Ovary (tissue), 9 donors: Measurements from ENCODE around the gene LMX1B. TPM values are rescaled to one million over a fixed set of nuclear protein-coding genes. Genes with fewer than 3 reads are reported as not detected.

ENCODE experiments used
- DNase-seq, 5 donors: peaks; one replicate each; pipeline ENCODE4 v3.0.0-alpha.2; 2019 to 2020
- H3K27ac ChIP-seq, 2 donors: fragments of 200-600 bp; one replicate each; pipeline versions ENCODE4 v1.5.1 to v1.8.0; 2019 to 2022
- H3K27me3 ChIP-seq: fragments of 200-600 bp; one replicate; pipeline ENCODE4 v1.8.0; 2022
- H3K36me3 ChIP-seq: fragments of 200-600 bp; sonication (generic); one replicate; pipeline ENCODE4 v1.5.1; 2019
- H3K4me1 ChIP-seq: one replicate; pipeline ENCODE4 v1.8.1; 2013; ENCODE audit warnings: mild to moderate bottlenecking, moderate library complexity; ENCODE audit not compliant: insufficient read depth
- H3K4me3 ChIP-seq: fragments of 200-600 bp; sonication (generic); one replicate; pipeline ENCODE4 v1.5.1; 2017
- H3K9me3 ChIP-seq, 2 donors: fragments of 200-600 bp in 1 of 2; sonication (generic) in 1 of 2; one replicate each; pipeline versions ENCODE4 v1.5.1 to v1.8.1; 2013 to 2019; ENCODE audit warnings: mild to moderate bottlenecking in 1 of 2, moderate library complexity in 1 of 2
- EP300 ChIP-seq: sonication (generic); formaldehyde crosslinking; IDR thresholded peaks from one replicate; pipeline ENCODE4 v1.6.1; 2017; ENCODE audit warnings: antibody characterized with exemption
- POLR2A ChIP-seq: fragments of 450-650 bp; IDR thresholded peaks from one replicate; pipeline ENCODE4 v1.6.1; 2017; ENCODE audit warnings: antibody characterized with exemption, mild to moderate bottlenecking, moderate library complexity
- WGBS, 3 donors: extraction: QIAGEN DNeasy Blood & Tissue Kit in 1 of 3; methylation state at CpG; one replicate each; pipeline versions ENCODE4 v1.1.5 to v1.1.7; 2013 to 2017; 5-methylcytosine and 5-hydroxymethylcytosine counted together
- intact Hi-C, 4 donors: fragments of 100-400 bp; cut with DNase I; formaldehyde crosslinking; loops; one replicate each; pipeline versions ENCODE4 v1.11.0 to v1.15.1; 2022 to 2023
- polyA plus RNA-seq, 2 donors: library from polyadenylated mRNA; stranded (reverse); fragments of 200-250 nt in 1 of 2; fragments of 350-450 nt in 1 of 2; fragmentation: Illumina TruSeq in 1 of 2; extraction: RNeasy Lipid Tissue Mini Kit (QIAGEN cat#74804) in 1 of 2; gene quantifications; one replicate each; pipeline ENCODE4 v1.2.3, GENCODE V29; 2013 to 2014
- total RNA-seq, 7 donors: library from RNA; depleted of rRNA in 2 of 7; stranded (reverse); fragments of >200 nt in 2 of 7; fragmentation: NEBNext Ultra II Directional in 3 of 7; extraction: Animal tissue kit (Norgen Biotek cat#: 25700) in 3 of 7; gene quantifications; one replicate each; pipeline versions ENCODE4 v1.1.0 to v1.2.4, GENCODE V29; 2016 to 2023
- TF ChIP-seq, protein P1 (sequence below), 3 donors: fragments of 450-650 bp in 2 of 3; fragments of 200-600 bp in 1 of 3; IDR thresholded peaks; one replicate each; pipeline versions ENCODE4 v1.5.1 to v1.8.0; 2016 to 2022; ENCODE audit warnings: antibody characterized with exemption in 3 of 3, mild to moderate bottlenecking in 1 of 3
- donor health status: DM: no; HTN: no; CAD: no; lungs with moderate emphysema.
- donor health status: DM: no; HTN: no; CAD: no.
- donor health status: Bipolar disorder and iron deficiency.
- donor health status: DM: yes; HTN: yes; CAD: no.
- donor health status: DM: no; HTN: no; CAD: no.
- donor health status: DM: yes; HTN: yes; CAD: no.

LMX1B gene
- total and polyA plus RNA-seq, 9 donors: 0.08 to 0.20 TPM; not detected in 7

GRCh38 chr9:126583144-126583760 is 30.5 kb upstream of the LMX1B start:
- DNase-seq: no peak
- H3K27ac ChIP-seq: no peak overlapping the region
- no peaks in the 10 kb centered on the region for H3K9me3 ChIP-seq
- no peaks in the 10 kb centered on the region for H3K4me1 ChIP-seq
- WGBS, 3 donors: 11 to 51% (median 18%) methylated on average over 15 to 17 of the region's 17 CpGs
- intact Hi-C loops: no loop called here
- TF ChIP-seq POLR2A (no peak), EP300 (no peak)
- TF ChIP-seq, protein P1, sequence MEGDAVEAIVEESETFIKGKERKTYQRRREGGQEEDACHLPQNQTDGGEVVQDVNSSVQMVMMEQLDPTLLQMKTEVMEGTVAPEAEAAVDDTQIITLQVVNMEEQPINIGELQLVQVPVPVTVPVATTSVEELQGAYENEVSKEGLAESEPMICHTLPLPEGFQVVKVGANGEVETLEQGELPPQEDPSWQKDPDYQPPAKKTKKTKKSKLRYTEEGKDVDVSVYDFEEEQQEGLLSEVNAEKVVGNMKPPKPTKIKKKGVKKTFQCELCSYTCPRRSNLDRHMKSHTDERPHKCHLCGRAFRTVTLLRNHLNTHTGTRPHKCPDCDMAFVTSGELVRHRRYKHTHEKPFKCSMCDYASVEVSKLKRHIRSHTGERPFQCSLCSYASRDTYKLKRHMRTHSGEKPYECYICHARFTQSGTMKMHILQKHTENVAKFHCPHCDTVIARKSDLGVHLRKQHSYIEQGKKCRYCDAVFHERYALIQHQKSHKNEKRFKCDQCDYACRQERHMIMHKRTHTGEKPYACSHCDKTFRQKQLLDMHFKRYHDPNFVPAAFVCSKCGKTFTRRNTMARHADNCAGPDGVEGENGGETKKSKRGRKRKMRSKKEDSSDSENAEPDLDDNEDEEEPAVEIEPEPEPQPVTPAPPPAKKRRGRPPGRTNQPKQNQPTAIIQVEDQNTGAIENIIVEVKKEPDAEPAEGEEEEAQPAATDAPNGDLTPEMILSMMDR (IDR thresholded peaks at IDR 0.05): no peak
- no peaks in the 10 kb centered on the region for H3K27me3 ChIP-seq
- H3K4me3 ChIP-seq: no peak overlapping the region
- no peaks in the 10 kb centered on the region for H3K36me3 ChIP-seq

- TF ChIP-seq, protein P1 (IDR thresholded peaks at IDR 0.05): no peak
- TF ChIP-seq POLR2A (no peak), EP300 (no peak)
- Histone ChIP-seq H3K27ac (no peak overlapping the region), H3K27me3 (no peaks in the 10 kb centered on the region), H3K9me3 (no peaks in the 10 kb centered on the region), H3K36me3 (no peaks in the 10 kb centered on the region), H3K4me1 (no peaks in the 10 kb centered on the region), H3K4me3 (no peak overlapping the region)
- intact Hi-C loops: no loop called here
- no peak for DNase-seq
- WGBS, 3 donors: 89 to 93% (median 93%) methylated on average over 7 of the region's 7 CpGs
These were observed 29.1 kb upstream of the LMX1B start for GRCh38 chr9:126584611-126585010.

- 75 to 77% (median 76%) methylated on average over 13 to 14 of the region's 14 CpGs for WGBS, 3 donors
- TF ChIP-seq EP300 (no peak), POLR2A (no peak)
- TF ChIP-seq, protein P1 (IDR thresholded peaks at IDR 0.05): no peak
- H3K27ac ChIP-seq: no peak overlapping the region
These were observed 27.5 kb upstream of the LMX1B start for GRCh38 chr9:126586236-126586635.

GRCh38 chr9:126587187-126588185 is 26.2 kb upstream of the LMX1B start:
- TF ChIP-seq, protein P1 (IDR thresholded peaks at IDR 0.05): no peak
- TF ChIP-seq EP300 (no peak), POLR2A (no peak)
- Histone ChIP-seq H3K4me3 (no peak overlapping the region), H3K9me3 (no peaks in the 10 kb centered on the region), H3K36me3 (no peaks in the 10 kb centered on the region), H3K4me1 (no peaks in the 10 kb centered on the region), H3K27me3 (no peaks in the 10 kb centered on the region), H3K27ac (no peak overlapping the region)
- WGBS, 3 donors: 45 to 53% (median 53%) methylated on average over 20 of the region's 20 CpGs
- intact Hi-C loops: no loop called here
- no peak for DNase-seq

More at GRCh38 chr9:126586236-126586635, 27.5 kb upstream of the LMX1B start:
- no peak for DNase-seq
- intact Hi-C loops: no loop called here
- Histone ChIP-seq H3K4me3 (no peak overlapping the region), H3K27me3 (no peaks in the 10 kb centered on the region), H3K4me1 (no peaks in the 10 kb centered on the region), H3K36me3 (no peaks in the 10 kb centered on the region), H3K9me3 (no peaks in the 10 kb centered on the region)
